K562 (cell line): ENCODE results near the gene C1QTNF6. TPM values are rescaled to one million over a fixed set of nuclear protein-coding genes. Genes with fewer than 3 reads are reported as not detected.
A peak's percentile ranks its signal among the peaks of the same experiment; 100 is the strongest.

ENCODE experiments used
- ATAC-seq: fragments of 200-7000 bp; cut with Tn5 transposase; 3 replicates; pipeline ENCODE4 v1.9.1; 2020; ENCODE audit warnings: moderate library complexity
- BruUV-seq: library from RNA; stranded (reverse); fragments of 400-500 nt; replicated peaks from 2 replicates; lab custom pipeline; 2021; lab: Mats Ljungman, UMichigan
- CTCF ChIA-PET: fragments of 300-600 bp; formaldehyde crosslinking; extraction: SDS; loops from one replicate; lab custom pipeline; 2021; ENCODE audit warnings: low intra/inter-chr PET ratio; lab: Yijun Ruan, JAX
- POLR2A ChIA-PET: fragments of 300-600, 350-650 bp; sonication (Branson Sonifier 250); formaldehyde crosslinking; extraction: SDS; loops from one replicate; lab custom pipeline; 2021; ENCODE audit warnings: antibody characterized with exemption, inconsistent platforms; lab: Yijun Ruan, JAX
- DNase-seq, 4 experiments: peaks; one replicate each; pipeline versions ENCODE4 v3.0.0 to v3.0.0-alpha.2; 2011 to 2018; ENCODE audit warnings: low spot score in 3 of 4, mixed read lengths in 3 of 4; ENCODE audit errors: extremely low read depth in 1 of 4
- FAIRE-seq: peaks from 2 replicates; lab custom pipeline; 2011; peaks lifted over from hg19 to GRCh38; lab: Jason Lieb, UNC
- H2AFZ ChIP-seq: 2 replicates; pipeline ENCODE4 v1.6.0; 2011; ENCODE audit warnings: low read depth, low read length, control low read depth, inconsistent platforms
- H3K27ac ChIP-seq: fragments of 200-600 bp; 3 replicates; pipeline ENCODE4 v1.8.0; 2011; ENCODE audit warnings: low read depth, mild to moderate bottlenecking, control low read depth, inconsistent platforms, low read length, moderate library complexity, mixed read lengths; ENCODE audit errors: extremely low read depth
- H3K27me3 ChIP-seq, 2 experiments: fragments of 300-600 bp in 1 of 2; 2 replicates in 1 of 2; 3 replicates in 1 of 2; pipeline versions ENCODE4 v1.6.0 to v1.8.0; 2011; ENCODE audit warnings: inconsistent platforms in 2 of 2, low read length in 2 of 2, mild to moderate bottlenecking in 1 of 2, mixed read lengths in 1 of 2, moderate library complexity in 1 of 2; ENCODE audit not compliant: control insufficient read depth in 2 of 2, insufficient read depth in 2 of 2
- H3K36me3 ChIP-seq: fragments of 300-600 bp; 3 replicates; pipeline ENCODE4 v1.8.0; 2011; ENCODE audit warnings: mild to moderate bottlenecking, low read length, inconsistent platforms; ENCODE audit not compliant: control insufficient read depth, insufficient read depth
- H3K4me1 ChIP-seq, 2 experiments: fragments of 200-600 bp in 1 of 2; replicated peaks in 1 of 2; 2 replicates in 1 of 2; 3 replicates in 1 of 2; pipeline versions ENCODE4 v1.5.1 to v1.8.0; 2011; ENCODE audit warnings: inconsistent platforms in 2 of 2, low read length in 2 of 2, mild to moderate bottlenecking in 1 of 2, mixed read lengths in 1 of 2, moderate library complexity in 1 of 2; ENCODE audit not compliant: control insufficient read depth in 2 of 2, insufficient read depth in 2 of 2
- H3K4me2 ChIP-seq: 2 replicates; pipeline ENCODE4 v1.6.1; 2011; ENCODE audit warnings: low read length, control low read depth, inconsistent platforms, mixed read lengths; ENCODE audit not compliant: insufficient read depth
- H3K4me3 ChIP-seq: fragments of 200-600 bp; sonication (generic), shearing (Covaris generic); 2 replicates; pipeline ENCODE4 v1.5.1; 2016; ENCODE audit warnings: control low read depth, inconsistent platforms
- H3K79me2 ChIP-seq: fragments of 200-600 bp; 3 replicates; pipeline ENCODE4 v1.8.0; 2011; ENCODE audit warnings: low read length, inconsistent platforms; ENCODE audit not compliant: control insufficient read depth, insufficient read depth
- H3K9ac ChIP-seq, 2 experiments: 2 replicates each; pipeline versions ENCODE4 v1.6.0 to v1.6.1; 2011; ENCODE audit warnings: low read depth in 2 of 2, low read length in 2 of 2, control low read depth in 1 of 2, inconsistent platforms in 1 of 2, mild to moderate bottlenecking in 1 of 2, mixed read lengths in 1 of 2; ENCODE audit not compliant: insufficient read depth in 1 of 2
- H3K9me1 ChIP-seq: one replicate; pipeline ENCODE4 v1.6.0; 2011; ENCODE audit warnings: inconsistent platforms, mild to moderate bottlenecking, low read length, moderate library complexity; ENCODE audit not compliant: control insufficient read depth, insufficient read depth
- H3K9me3 ChIP-seq: replicated peaks from 2 replicates; pipeline ENCODE4 v1.5.1; 2011; ENCODE audit warnings: low read depth, low read length, inconsistent platforms; ENCODE audit not compliant: control insufficient read depth, insufficient read depth
- H4K20me1 ChIP-seq: replicated peaks from 2 replicates; pipeline ENCODE4 v1.6.1; 2011; ENCODE audit warnings: low read length, inconsistent platforms, mixed read lengths; ENCODE audit not compliant: control insufficient read depth, insufficient read depth
- ASH1L ChIP-seq: fragments of 450-650 bp; IDR thresholded peaks from 2 replicates; pipeline ENCODE4 v1.6.1; 2018; ENCODE audit warnings: borderline replicate concordance, mild to moderate bottlenecking, low read depth; ENCODE audit not compliant: partially characterized antibody
- CBFA2T2 ChIP-seq: fragments of 450-650 bp; conservative IDR thresholded peaks from 2 replicates; pipeline ENCODE4 v1.6.1; 2017; ENCODE audit warnings: mild to moderate bottlenecking
- CBX3 ChIP-seq, 2 experiments: IDR thresholded peaks; 1 replicate in 1 of 2; 2 replicates in 1 of 2; pipeline ENCODE4 v1.6.1; 2012; ENCODE audit warnings: inconsistent platforms in 2 of 2, low read length in 2 of 2, borderline replicate concordance in 1 of 2, control low read depth in 1 of 2
- ESRRA ChIP-seq: fragments of 450-650 bp; IDR thresholded peaks from 2 replicates; pipeline ENCODE4 v1.6.1; 2014; ENCODE audit warnings: low read depth, mild to moderate bottlenecking, moderate library complexity, borderline replicate concordance
- FOS ChIP-seq: IDR thresholded peaks from 3 replicates; pipeline ENCODE4 v1.6.1; 2011; ENCODE audit not compliant: insufficient read length; ENCODE audit errors: extremely low read depth
- GMEB1 ChIP-seq: fragments of 250-450 bp; sonication (Bioruptor Pico); IDR thresholded peaks from 2 replicates; pipeline ENCODE4 v1.4.0; 2020; ENCODE audit warnings: mild to moderate bottlenecking
- HDAC8 ChIP-seq: fragments of 450-650 bp; IDR thresholded peaks from 2 replicates; pipeline ENCODE4 v1.6.1; 2016; ENCODE audit warnings: mild to moderate bottlenecking, missing genetic modification characterization, moderate library complexity, missing compliant biosample characterization
- IRF1 ChIP-seq: sonication (generic); formaldehyde crosslinking; IDR thresholded peaks from 2 replicates; pipeline ENCODE4 v1.8.0; 2022; ENCODE audit warnings: missing genetic modification reagents, mild to moderate bottlenecking, borderline replicate concordance
- PRMT5 ChIP-seq: sonication (generic); formaldehyde crosslinking; IDR thresholded peaks from 2 replicates; pipeline ENCODE4 v1.5.0; 2020; ENCODE audit warnings: missing genetic modification reagents
- SFPQ ChIP-seq: fragments of 200-400 bp; formaldehyde crosslinking; IDR thresholded peaks from 2 replicates; pipeline ENCODE4 v1.6.1; 2017; ENCODE audit warnings: mild to moderate bottlenecking, low read depth, low read length, moderate library complexity
- SMAD2 ChIP-seq: fragments of 150-350 bp; IDR thresholded peaks from 2 replicates; pipeline ENCODE4 v1.6.1; 2014; ENCODE audit warnings: low read depth, mild to moderate bottlenecking, low read length
- SRSF1 ChIP-seq: fragments of 200-400 bp; formaldehyde crosslinking; IDR thresholded peaks from 2 replicates; pipeline ENCODE4 v1.6.1; 2017; ENCODE audit warnings: mild to moderate bottlenecking, low read depth, low read length, moderate library complexity
- ZNF133 ChIP-seq: fragments of 250-450 bp; sonication (Bioruptor Pico); IDR thresholded peaks from 2 replicates; pipeline ENCODE4 v1.4.0; 2020; ENCODE audit warnings: mild to moderate bottlenecking
- WGBS: fragments of 100-300 bp; shearing (Covaris generic); methylation state at CpG from one replicate; pipeline ENCODE4 v1.1.6; 2016; ENCODE audit warnings: low coverage, mixed read lengths; ENCODE audit not compliant: insufficient coverage; ENCODE audit errors: missing lambda C conversion rate; 5-methylcytosine and 5-hydroxymethylcytosine counted together
- in situ Hi-C: fragments of 300-500 bp; cut with MboI; formaldehyde crosslinking; loops from 4 replicates; pipeline ENCODE4 v1.15.0; 2018; ENCODE audit warnings: inconsistent platforms, mixed read lengths
- intact Hi-C: fragments of 100-400 bp; cut with micrococcal nuclease; formaldehyde crosslinking; loops from 2 replicates; pipeline ENCODE4 v1.14.2; 2022
- polyA plus RNA-seq, 8 experiments: library from polyadenylated mRNA; depleted of rRNA in 4 of 8; stranded (reverse) in 5 of 8; unstranded in 3 of 8; fragments of >200 nt; fragmentation: Nextera tagmentation in 2 of 8; fragmentation: Illumina TruSeq in 1 of 8; extraction: Ambion mirVana in 2 of 8; extraction: Trizol in 1 of 8; gene quantifications; 2 replicates each; pipeline versions ENCODE4 v1.2.1 to v1.2.3, GENCODE V29; 2011 to 2014; ENCODE audit warnings: inconsistent platforms in 1 of 8, missing spikeins in 1 of 8
- total RNA-seq, 7 experiments: library from RNA; depleted of rRNA in 6 of 7; stranded (reverse); fragments of >200 nt in 6 of 7; fragmentation: Illumina TruSeq in 2 of 7; extraction: Trizol in 2 of 7; gene quantifications; 2 replicates each; pipeline versions ENCODE4 v1.2.1 to v1.2.3, GENCODE V29; 2011 to 2021; ENCODE audit warnings: low replicate concordance in 1 of 7
- TF ChIP-seq, protein P1 (sequence below): sonication (generic); formaldehyde crosslinking; IDR thresholded peaks from 2 replicates; pipeline ENCODE4 v1.9.0; 2022; ENCODE audit warnings: mild to moderate bottlenecking, missing genetic modification reagents
- TF ChIP-seq, protein P2 (sequence below): fragments of 450-650 bp; formaldehyde crosslinking; IDR thresholded peaks from 2 replicates; pipeline ENCODE4 v1.4.0; 2020; ENCODE audit warnings: mild to moderate bottlenecking, mixed read lengths

C1QTNF6 gene
- total and polyA plus RNA-seq, 9 of the 15 experiments (the other 6 are each of a cell fraction or from before 2014, with no cell fraction given), result 0.18 to 0.92 (median 0.55) TPM

DNA sequence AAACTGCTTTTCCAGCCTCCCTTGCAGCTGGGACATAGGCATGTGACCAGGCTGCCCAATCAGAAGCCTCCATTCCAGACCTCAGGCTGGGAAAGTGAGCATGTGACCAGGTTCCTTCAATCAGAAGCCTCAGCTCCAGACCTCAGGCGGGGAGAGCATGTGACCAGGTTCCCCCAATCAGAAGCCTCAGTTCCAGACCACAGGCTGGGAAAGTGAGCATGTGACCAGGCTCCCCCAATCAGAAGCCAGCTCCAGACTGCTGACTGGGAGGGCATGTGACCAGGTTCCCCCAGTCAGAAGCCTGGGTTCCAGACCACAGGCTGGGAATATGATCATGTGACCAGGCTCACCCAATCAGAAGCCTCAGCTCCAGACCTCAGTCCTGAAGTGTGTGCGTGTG, 26.6 kb downstream of the C1QTNF6 start:
- no TSS peak for BruUV-seq
- POLR2A ChIA-PET, result interaction anchor here (0.7 to 1.2 kb wide), 3 partner anchors 8 to 36 kb away, joined by 3 to 4 read pairs (median 3); no protein-coding TSS in a partner anchor
- H3K79me2 ChIP-seq, result no peaks in the 10 kb centered on the region
- H3K9me3 ChIP-seq, result no peaks in the 10 kb centered on the region; the same call in 1 of the 2 replicates
- CTCF ChIA-PET, result no interaction called here
- no peak overlapping the region for H3K4me2 ChIP-seq
- no peak overlapping the region for H2AFZ ChIP-seq
- H3K9me1 ChIP-seq, result no peaks in the 10 kb centered on the region
- DNase-seq (peak; percentile 36 to 70 (median 62)), FAIRE-seq (no peak), ATAC-seq (peak; percentile 73)
- in situ Hi-C loops (no loop called here), intact Hi-C loops (no loop called here)
- no peak overlapping the region for H3K4me3 ChIP-seq
- peaks cover 0 to 36% of the 10 kb centered on the region in 2 experiments; a peak in 3 of 5 replicates for H3K27me3 ChIP-seq
- no peaks in the 10 kb centered on the region for H3K36me3 ChIP-seq
- peaks cover 0 to 5% of the 10 kb centered on the region in 2 experiments; a peak in 2 of 5 replicates for H3K4me1 ChIP-seq
- no peak overlapping the region for H3K9ac ChIP-seq
- 80% methylated on average over 1 of the region's 2 CpGs for WGBS
- no peak overlapping the region for H3K27ac ChIP-seq
- no peaks in the 10 kb centered on the region; the same call in 1 of the 2 replicates for H4K20me1 ChIP-seq
- TF ChIP-seq ASH1L (peak; percentile 18), ESRRA (peak; percentile 41; the same call in 1 of the 2 replicates), SRSF1 (no peak), SMAD2 (no peak), ZNF133 (CRISPR knock-in tag) (no peak), IRF1 (CRISPR knock-in tag) (no peak), FOS (peak; percentile 68), PRMT5 (CRISPR knock-in tag) (no peak), SFPQ (no peak), CBFA2T2 (peak; percentile 75), CBX3 (IDR thresholded peaks at IDR 0.05; ENCODE audit: borderline replicate concordance in 1 of 2, low read length in 2 of 2) (peak in 1 of 2 experiments; percentile 39; a peak in 1 of 3 replicates), GMEB1 (0 out of 2 replicates have a peak, but pooled peaks have one; percentile 16), HDAC8 (tag) (no peak)
- TF ChIP-seq, protein P1, sequence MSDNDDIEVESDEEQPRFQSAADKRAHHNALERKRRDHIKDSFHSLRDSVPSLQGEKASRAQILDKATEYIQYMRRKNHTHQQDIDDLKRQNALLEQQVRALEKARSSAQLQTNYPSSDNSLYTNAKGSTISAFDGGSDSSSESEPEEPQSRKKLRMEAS (CRISPR knock-in tag), result 0 out of 2 replicates have a peak, but pooled peaks have one; percentile 13
- TF ChIP-seq, protein P2, sequence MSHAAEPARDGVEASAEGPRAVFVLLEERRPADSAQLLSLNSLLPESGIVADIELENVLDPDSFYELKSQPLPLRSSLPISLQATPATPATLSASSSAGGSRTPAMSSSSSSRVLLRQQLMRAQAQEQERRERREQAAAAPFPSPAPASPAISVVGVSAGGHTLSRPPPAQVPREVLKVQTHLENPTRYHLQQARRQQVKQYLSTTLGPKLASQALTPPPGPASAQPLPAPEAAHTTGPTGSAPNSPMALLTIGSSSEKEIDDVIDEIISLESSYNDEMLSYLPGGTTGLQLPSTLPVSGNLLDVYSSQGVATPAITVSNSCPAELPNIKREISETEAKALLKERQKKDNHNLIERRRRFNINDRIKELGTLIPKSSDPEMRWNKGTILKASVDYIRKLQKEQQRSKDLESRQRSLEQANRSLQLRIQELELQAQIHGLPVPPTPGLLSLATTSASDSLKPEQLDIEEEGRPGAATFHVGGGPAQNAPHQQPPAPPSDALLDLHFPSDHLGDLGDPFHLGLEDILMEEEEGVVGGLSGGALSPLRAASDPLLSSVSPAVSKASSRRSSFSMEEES (CRISPR knock-in tag), result peak; percentile 92
